K562 (cell line): Measurements from ENCODE around the gene GSK3B. TPM values are rescaled to one million over a fixed set of nuclear protein-coding genes. Genes with fewer than 3 reads are reported as not detected.

Source experiments
- ATAC-seq: fragments of 200-7000 bp; cut with Tn5 transposase; 3 replicates; pipeline ENCODE4 v1.9.1; 2020; ENCODE audit warnings: moderate library complexity
- BruUV-seq: library from RNA; stranded (reverse); fragments of 400-500 nt; replicated peaks from 2 replicates; lab custom pipeline; 2021; lab: Mats Ljungman, UMichigan
- CTCF ChIA-PET: fragments of 300-600 bp; formaldehyde crosslinking; extraction: SDS; loops from one replicate; lab custom pipeline; 2021; ENCODE audit warnings: low intra/inter-chr PET ratio; lab: Yijun Ruan, JAX
- POLR2A ChIA-PET: fragments of 300-600, 350-650 bp; sonication (Branson Sonifier 250); formaldehyde crosslinking; extraction: SDS; loops from one replicate; lab custom pipeline; 2021; ENCODE audit warnings: antibody characterized with exemption, inconsistent platforms; lab: Yijun Ruan, JAX
- DNase-seq, 4 experiments: peaks; one replicate each; pipeline versions ENCODE4 v3.0.0 to v3.0.0-alpha.2; 2011 to 2018; ENCODE audit warnings: low spot score in 3 of 4, mixed read lengths in 3 of 4; ENCODE audit errors: extremely low read depth in 1 of 4
- FAIRE-seq: peaks from 2 replicates; lab custom pipeline; 2011; peaks lifted over from hg19 to GRCh38; lab: Jason Lieb, UNC
- H2AFZ ChIP-seq: 2 replicates; pipeline ENCODE4 v1.6.0; 2011; ENCODE audit warnings: low read depth, low read length, control low read depth, inconsistent platforms
- H3K27ac ChIP-seq: fragments of 200-600 bp; 3 replicates; pipeline ENCODE4 v1.8.0; 2011; ENCODE audit warnings: low read depth, mild to moderate bottlenecking, control low read depth, inconsistent platforms, low read length, moderate library complexity, mixed read lengths; ENCODE audit errors: extremely low read depth
- H3K27me3 ChIP-seq, 2 experiments: fragments of 300-600 bp in 1 of 2; 2 replicates in 1 of 2; 3 replicates in 1 of 2; pipeline versions ENCODE4 v1.6.0 to v1.8.0; 2011; ENCODE audit warnings: inconsistent platforms in 2 of 2, low read length in 2 of 2, mild to moderate bottlenecking in 1 of 2, mixed read lengths in 1 of 2, moderate library complexity in 1 of 2; ENCODE audit not compliant: control insufficient read depth in 2 of 2, insufficient read depth in 2 of 2
- H3K36me3 ChIP-seq: fragments of 300-600 bp; 3 replicates; pipeline ENCODE4 v1.8.0; 2011; ENCODE audit warnings: mild to moderate bottlenecking, low read length, inconsistent platforms; ENCODE audit not compliant: control insufficient read depth, insufficient read depth
- H3K4me1 ChIP-seq, 2 experiments: fragments of 200-600 bp in 1 of 2; replicated peaks in 1 of 2; 2 replicates in 1 of 2; 3 replicates in 1 of 2; pipeline versions ENCODE4 v1.5.1 to v1.8.0; 2011; ENCODE audit warnings: inconsistent platforms in 2 of 2, low read length in 2 of 2, mild to moderate bottlenecking in 1 of 2, mixed read lengths in 1 of 2, moderate library complexity in 1 of 2; ENCODE audit not compliant: control insufficient read depth in 2 of 2, insufficient read depth in 2 of 2
- H3K4me2 ChIP-seq: 2 replicates; pipeline ENCODE4 v1.6.1; 2011; ENCODE audit warnings: low read length, control low read depth, inconsistent platforms, mixed read lengths; ENCODE audit not compliant: insufficient read depth
- H3K4me3 ChIP-seq: fragments of 200-600 bp; sonication (generic), shearing (Covaris generic); 2 replicates; pipeline ENCODE4 v1.5.1; 2016; ENCODE audit warnings: control low read depth, inconsistent platforms
- H3K79me2 ChIP-seq: fragments of 200-600 bp; 3 replicates; pipeline ENCODE4 v1.8.0; 2011; ENCODE audit warnings: low read length, inconsistent platforms; ENCODE audit not compliant: control insufficient read depth, insufficient read depth
- H3K9ac ChIP-seq, 2 experiments: 2 replicates each; pipeline versions ENCODE4 v1.6.0 to v1.6.1; 2011; ENCODE audit warnings: low read depth in 2 of 2, low read length in 2 of 2, control low read depth in 1 of 2, inconsistent platforms in 1 of 2, mild to moderate bottlenecking in 1 of 2, mixed read lengths in 1 of 2; ENCODE audit not compliant: insufficient read depth in 1 of 2
- H3K9me1 ChIP-seq: one replicate; pipeline ENCODE4 v1.6.0; 2011; ENCODE audit warnings: inconsistent platforms, mild to moderate bottlenecking, low read length, moderate library complexity; ENCODE audit not compliant: control insufficient read depth, insufficient read depth
- H3K9me3 ChIP-seq: replicated peaks from 2 replicates; pipeline ENCODE4 v1.5.1; 2011; ENCODE audit warnings: low read depth, low read length, inconsistent platforms; ENCODE audit not compliant: control insufficient read depth, insufficient read depth
- H4K20me1 ChIP-seq: replicated peaks from 2 replicates; pipeline ENCODE4 v1.6.1; 2011; ENCODE audit warnings: low read length, inconsistent platforms, mixed read lengths; ENCODE audit not compliant: control insufficient read depth, insufficient read depth
- NFRKB ChIP-seq: fragments of 450-650 bp; IDR thresholded peaks from 2 replicates; pipeline ENCODE4 v1.6.1; 2016; ENCODE audit warnings: low read depth
- POLR2A ChIP-seq: fragments of 450-650 bp; conservative IDR thresholded peaks from 2 replicates; pipeline ENCODE4 v1.6.1; 2016
- POLR2H ChIP-seq: IDR thresholded peaks from 2 replicates; pipeline ENCODE4 v1.6.1; 2016; ENCODE audit warnings: missing genetic modification characterization, low read depth, mild to moderate bottlenecking, control low read depth, missing compliant biosample characterization, moderate library complexity
- ZNF583 ChIP-seq: fragments of 250-450 bp; sonication (Bioruptor Pico); IDR thresholded peaks from 2 replicates; pipeline ENCODE4 v1.4.0; 2020
- ZNF76 ChIP-seq: fragments of 250-450 bp; sonication (Bioruptor Pico); IDR thresholded peaks from 2 replicates; pipeline ENCODE4 v1.4.0; 2020; ENCODE audit warnings: mild to moderate bottlenecking, moderate library complexity, borderline replicate concordance
- WGBS: fragments of 100-300 bp; shearing (Covaris generic); methylation state at CpG from one replicate; pipeline ENCODE4 v1.1.6; 2016; ENCODE audit warnings: low coverage, mixed read lengths; ENCODE audit not compliant: insufficient coverage; ENCODE audit errors: missing lambda C conversion rate; 5-methylcytosine and 5-hydroxymethylcytosine counted together
- in situ Hi-C: fragments of 300-500 bp; cut with MboI; formaldehyde crosslinking; loops from 4 replicates; pipeline ENCODE4 v1.15.0; 2018; ENCODE audit warnings: inconsistent platforms, mixed read lengths
- intact Hi-C: fragments of 100-400 bp; cut with micrococcal nuclease; formaldehyde crosslinking; loops from 2 replicates; pipeline ENCODE4 v1.14.2; 2022
- polyA plus RNA-seq, 8 experiments: library from polyadenylated mRNA; depleted of rRNA in 4 of 8; stranded (reverse) in 5 of 8; unstranded in 3 of 8; fragments of >200 nt; fragmentation: Nextera tagmentation in 2 of 8; fragmentation: Illumina TruSeq in 1 of 8; extraction: Ambion mirVana in 2 of 8; extraction: Trizol in 1 of 8; gene quantifications; 2 replicates each; pipeline versions ENCODE4 v1.2.1 to v1.2.3, GENCODE V29; 2011 to 2014; ENCODE audit warnings: inconsistent platforms in 1 of 8, missing spikeins in 1 of 8
- total RNA-seq, 7 experiments: library from RNA; depleted of rRNA in 6 of 7; stranded (reverse); fragments of >200 nt in 6 of 7; fragmentation: Illumina TruSeq in 2 of 7; extraction: Trizol in 2 of 7; gene quantifications; 2 replicates each; pipeline versions ENCODE4 v1.2.1 to v1.2.3, GENCODE V29; 2011 to 2021; ENCODE audit warnings: low replicate concordance in 1 of 7
- TF ChIP-seq, protein P1 (sequence below): fragments of 450-650 bp; formaldehyde crosslinking; conservative IDR thresholded peaks from 2 replicates; pipeline ENCODE4 v1.4.0; 2022; ENCODE audit warnings: mild to moderate bottlenecking, missing genetic modification characterization
- TF ChIP-seq, protein P2 (sequence below): fragments of 250-450 bp; sonication (Bioruptor Pico); IDR thresholded peaks from 2 replicates; pipeline ENCODE4 v1.8.0; 2022; ENCODE audit warnings: inconsistent platforms, mild to moderate bottlenecking, moderate library complexity, borderline replicate concordance
- TF ChIP-seq, protein P3 (sequence below): sonication (generic); formaldehyde crosslinking; IDR thresholded peaks from 2 replicates; pipeline ENCODE4 v1.9.0; 2022; ENCODE audit warnings: mild to moderate bottlenecking, missing genetic modification reagents
- TF ChIP-seq, protein P4 (sequence below), 3 experiments: IDR thresholded peaks in 2 of 3; conservative IDR thresholded peaks in 1 of 3; 2 replicates each; pipeline ENCODE4 v1.5.1; 2011 to 2012; ENCODE audit warnings: low read length in 3 of 3, mild to moderate bottlenecking in 3 of 3, control low read depth in 2 of 3, improper control_type of control experiment in 1 of 3, inconsistent platforms in 1 of 3, low read depth in 1 of 3, mixed read lengths in 1 of 3, moderate library complexity in 1 of 3; ENCODE audit not compliant: insufficient read depth in 2 of 3
- TF ChIP-seq, protein P5 (sequence below): sonication (generic); formaldehyde crosslinking; IDR thresholded peaks from 2 replicates; pipeline ENCODE4 v1.8.1; 2022; ENCODE audit warnings: missing genetic modification reagents
- TF ChIP-seq, protein P6 (sequence below): fragments of 250-450 bp; sonication (Bioruptor Pico); IDR thresholded peaks from 2 replicates; pipeline ENCODE4 v1.8.0; 2021; ENCODE audit warnings: mild to moderate bottlenecking, moderate library complexity
- TF ChIP-seq, protein P7 (sequence below): fragments of 450-650 bp; IDR thresholded peaks from one replicate; pipeline ENCODE4 v1.6.1; 2018; ENCODE audit warnings: mild to moderate bottlenecking, moderate library complexity; ENCODE audit not compliant: partially characterized antibody

Gene GSK3B
- total and polyA plus RNA-seq, 9 of the 15 experiments (the other 6 are each of a cell fraction or from before 2014, with no cell fraction given): 4.7 to 25.0 (median 18.7) TPM

DNA sequence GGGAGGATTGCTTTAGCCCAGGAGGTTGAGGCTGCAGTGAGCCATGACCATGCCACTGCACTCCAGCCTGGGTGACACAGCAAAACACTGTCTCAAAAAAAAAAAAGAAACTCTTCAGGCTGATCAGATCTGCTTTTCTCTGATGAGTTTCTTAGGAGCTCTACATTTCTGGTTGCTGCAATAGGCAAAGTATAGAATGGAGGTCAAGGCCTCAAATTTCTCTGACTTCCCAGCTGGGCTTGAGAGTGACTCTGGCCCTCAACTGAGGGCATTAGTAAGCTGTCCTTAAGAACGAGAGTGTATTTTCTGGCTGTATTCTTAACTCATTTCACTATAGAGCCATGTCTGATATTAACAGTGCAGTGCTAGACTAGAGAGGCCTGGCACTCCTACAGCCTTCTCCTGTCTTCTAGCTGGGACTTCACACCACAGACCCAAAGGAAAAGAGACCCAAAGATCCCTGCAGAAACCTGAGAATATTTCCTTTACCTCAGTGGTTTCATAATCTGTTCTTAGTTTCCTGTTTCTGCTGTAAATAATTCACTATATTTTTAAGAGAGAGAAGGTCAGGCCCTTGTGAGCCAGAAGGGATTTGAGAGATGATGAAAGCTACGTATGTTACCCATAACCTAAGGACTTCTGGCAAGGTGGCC lies 314.4 kb downstream of the GSK3B start:
- H3K9ac ChIP-seq: no peak overlapping the region
- DNase-seq (no peak), FAIRE-seq (no peak), ATAC-seq (peak; percentile 62)
- ChIA-PET CTCF (no interaction called here), POLR2A (no interaction called here)
- H3K27ac ChIP-seq: no peak overlapping the region
- in situ Hi-C loops: no loop called here
- no peaks in the 10 kb centered on the region for H3K79me2 ChIP-seq
- no peak overlapping the region for H3K4me2 ChIP-seq
- 52% methylated on average over 2 of the region's 2 CpGs for WGBS
- peaks cover 0 to 14% of the 10 kb centered on the region in 2 experiments; a peak in 3 of 5 replicates for H3K4me1 ChIP-seq
- no TSS peak for BruUV-seq
- H2AFZ ChIP-seq: peak overlapping the region; percentile 72
- H3K9me1 ChIP-seq: no peaks in the 10 kb centered on the region
- no peak overlapping the region for H3K4me3 ChIP-seq
- no peaks in the 10 kb centered on the region for H3K27me3 ChIP-seq
- H3K9me3 ChIP-seq: no peaks in the 10 kb centered on the region; the same call in 1 of the 2 replicates
- no peaks in the 10 kb centered on the region for H3K36me3 ChIP-seq
- intact Hi-C loops: no loop called here
- H4K20me1 ChIP-seq: no peaks in the 10 kb centered on the region
- TF ChIP-seq, protein P1, sequence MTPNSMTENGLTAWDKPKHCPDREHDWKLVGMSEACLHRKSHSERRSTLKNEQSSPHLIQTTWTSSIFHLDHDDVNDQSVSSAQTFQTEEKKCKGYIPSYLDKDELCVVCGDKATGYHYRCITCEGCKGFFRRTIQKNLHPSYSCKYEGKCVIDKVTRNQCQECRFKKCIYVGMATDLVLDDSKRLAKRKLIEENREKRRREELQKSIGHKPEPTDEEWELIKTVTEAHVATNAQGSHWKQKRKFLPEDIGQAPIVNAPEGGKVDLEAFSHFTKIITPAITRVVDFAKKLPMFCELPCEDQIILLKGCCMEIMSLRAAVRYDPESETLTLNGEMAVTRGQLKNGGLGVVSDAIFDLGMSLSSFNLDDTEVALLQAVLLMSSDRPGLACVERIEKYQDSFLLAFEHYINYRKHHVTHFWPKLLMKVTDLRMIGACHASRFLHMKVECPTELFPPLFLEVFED (CRISPR knock-in tag): no peak
- TF ChIP-seq ZNF583 (CRISPR knock-in tag): no peak
- TF ChIP-seq, protein P2, sequence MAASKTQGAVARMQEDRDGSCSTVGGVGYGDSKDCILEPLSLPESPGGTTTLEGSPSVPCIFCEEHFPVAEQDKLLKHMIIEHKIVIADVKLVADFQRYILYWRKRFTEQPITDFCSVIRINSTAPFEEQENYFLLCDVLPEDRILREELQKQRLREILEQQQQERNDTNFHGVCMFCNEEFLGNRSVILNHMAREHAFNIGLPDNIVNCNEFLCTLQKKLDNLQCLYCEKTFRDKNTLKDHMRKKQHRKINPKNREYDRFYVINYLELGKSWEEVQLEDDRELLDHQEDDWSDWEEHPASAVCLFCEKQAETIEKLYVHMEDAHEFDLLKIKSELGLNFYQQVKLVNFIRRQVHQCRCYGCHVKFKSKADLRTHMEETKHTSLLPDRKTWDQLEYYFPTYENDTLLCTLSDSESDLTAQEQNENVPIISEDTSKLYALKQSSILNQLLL (CRISPR knock-in tag): no peak
- TF ChIP-seq, protein P3, sequence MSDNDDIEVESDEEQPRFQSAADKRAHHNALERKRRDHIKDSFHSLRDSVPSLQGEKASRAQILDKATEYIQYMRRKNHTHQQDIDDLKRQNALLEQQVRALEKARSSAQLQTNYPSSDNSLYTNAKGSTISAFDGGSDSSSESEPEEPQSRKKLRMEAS (CRISPR knock-in tag): no peak
- no peak for TF ChIP-seq ZNF76 (CRISPR knock-in tag)
- TF ChIP-seq, protein P4, sequence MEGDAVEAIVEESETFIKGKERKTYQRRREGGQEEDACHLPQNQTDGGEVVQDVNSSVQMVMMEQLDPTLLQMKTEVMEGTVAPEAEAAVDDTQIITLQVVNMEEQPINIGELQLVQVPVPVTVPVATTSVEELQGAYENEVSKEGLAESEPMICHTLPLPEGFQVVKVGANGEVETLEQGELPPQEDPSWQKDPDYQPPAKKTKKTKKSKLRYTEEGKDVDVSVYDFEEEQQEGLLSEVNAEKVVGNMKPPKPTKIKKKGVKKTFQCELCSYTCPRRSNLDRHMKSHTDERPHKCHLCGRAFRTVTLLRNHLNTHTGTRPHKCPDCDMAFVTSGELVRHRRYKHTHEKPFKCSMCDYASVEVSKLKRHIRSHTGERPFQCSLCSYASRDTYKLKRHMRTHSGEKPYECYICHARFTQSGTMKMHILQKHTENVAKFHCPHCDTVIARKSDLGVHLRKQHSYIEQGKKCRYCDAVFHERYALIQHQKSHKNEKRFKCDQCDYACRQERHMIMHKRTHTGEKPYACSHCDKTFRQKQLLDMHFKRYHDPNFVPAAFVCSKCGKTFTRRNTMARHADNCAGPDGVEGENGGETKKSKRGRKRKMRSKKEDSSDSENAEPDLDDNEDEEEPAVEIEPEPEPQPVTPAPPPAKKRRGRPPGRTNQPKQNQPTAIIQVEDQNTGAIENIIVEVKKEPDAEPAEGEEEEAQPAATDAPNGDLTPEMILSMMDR (IDR thresholded peaks at IDR 0.05 in 2 of 3, conservative IDR thresholded peaks at IDR 0.05 in 1 of 3; ENCODE audit: insufficient read depth in 2 of 3, low read depth in 1 of 3, low read length in 3 of 3): no peak
- TF ChIP-seq POLR2H (tag): no peak
- TF ChIP-seq, protein P5, sequence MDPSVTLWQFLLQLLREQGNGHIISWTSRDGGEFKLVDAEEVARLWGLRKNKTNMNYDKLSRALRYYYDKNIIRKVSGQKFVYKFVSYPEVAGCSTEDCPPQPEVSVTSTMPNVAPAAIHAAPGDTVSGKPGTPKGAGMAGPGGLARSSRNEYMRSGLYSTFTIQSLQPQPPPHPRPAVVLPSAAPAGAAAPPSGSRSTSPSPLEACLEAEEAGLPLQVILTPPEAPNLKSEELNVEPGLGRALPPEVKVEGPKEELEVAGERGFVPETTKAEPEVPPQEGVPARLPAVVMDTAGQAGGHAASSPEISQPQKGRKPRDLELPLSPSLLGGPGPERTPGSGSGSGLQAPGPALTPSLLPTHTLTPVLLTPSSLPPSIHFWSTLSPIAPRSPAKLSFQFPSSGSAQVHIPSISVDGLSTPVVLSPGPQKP (CRISPR knock-in tag): no peak
- TF ChIP-seq POLR2A: no peak
- TF ChIP-seq NFRKB: no peak
- TF ChIP-seq, protein P6, sequence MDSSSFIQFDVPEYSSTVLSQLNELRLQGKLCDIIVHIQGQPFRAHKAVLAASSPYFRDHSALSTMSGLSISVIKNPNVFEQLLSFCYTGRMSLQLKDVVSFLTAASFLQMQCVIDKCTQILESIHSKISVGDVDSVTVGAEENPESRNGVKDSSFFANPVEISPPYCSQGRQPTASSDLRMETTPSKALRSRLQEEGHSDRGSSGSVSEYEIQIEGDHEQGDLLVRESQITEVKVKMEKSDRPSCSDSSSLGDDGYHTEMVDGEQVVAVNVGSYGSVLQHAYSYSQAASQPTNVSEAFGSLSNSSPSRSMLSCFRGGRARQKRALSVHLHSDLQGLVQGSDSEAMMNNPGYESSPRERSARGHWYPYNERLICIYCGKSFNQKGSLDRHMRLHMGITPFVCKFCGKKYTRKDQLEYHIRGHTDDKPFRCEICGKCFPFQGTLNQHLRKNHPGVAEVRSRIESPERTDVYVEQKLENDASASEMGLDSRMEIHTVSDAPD (CRISPR knock-in tag): no peak
- TF ChIP-seq, protein P7, sequence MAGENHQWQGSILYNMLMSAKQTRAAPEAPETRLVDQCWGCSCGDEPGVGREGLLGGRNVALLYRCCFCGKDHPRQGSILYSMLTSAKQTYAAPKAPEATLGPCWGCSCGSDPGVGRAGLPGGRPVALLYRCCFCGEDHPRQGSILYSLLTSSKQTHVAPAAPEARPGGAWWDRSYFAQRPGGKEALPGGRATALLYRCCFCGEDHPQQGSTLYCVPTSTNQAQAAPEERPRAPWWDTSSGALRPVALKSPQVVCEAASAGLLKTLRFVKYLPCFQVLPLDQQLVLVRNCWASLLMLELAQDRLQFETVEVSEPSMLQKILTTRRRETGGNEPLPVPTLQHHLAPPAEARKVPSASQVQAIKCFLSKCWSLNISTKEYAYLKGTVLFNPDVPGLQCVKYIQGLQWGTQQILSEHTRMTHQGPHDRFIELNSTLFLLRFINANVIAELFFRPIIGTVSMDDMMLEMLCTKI: no peak
